ENCODE data around the gene SLC25A20.

DNA sequence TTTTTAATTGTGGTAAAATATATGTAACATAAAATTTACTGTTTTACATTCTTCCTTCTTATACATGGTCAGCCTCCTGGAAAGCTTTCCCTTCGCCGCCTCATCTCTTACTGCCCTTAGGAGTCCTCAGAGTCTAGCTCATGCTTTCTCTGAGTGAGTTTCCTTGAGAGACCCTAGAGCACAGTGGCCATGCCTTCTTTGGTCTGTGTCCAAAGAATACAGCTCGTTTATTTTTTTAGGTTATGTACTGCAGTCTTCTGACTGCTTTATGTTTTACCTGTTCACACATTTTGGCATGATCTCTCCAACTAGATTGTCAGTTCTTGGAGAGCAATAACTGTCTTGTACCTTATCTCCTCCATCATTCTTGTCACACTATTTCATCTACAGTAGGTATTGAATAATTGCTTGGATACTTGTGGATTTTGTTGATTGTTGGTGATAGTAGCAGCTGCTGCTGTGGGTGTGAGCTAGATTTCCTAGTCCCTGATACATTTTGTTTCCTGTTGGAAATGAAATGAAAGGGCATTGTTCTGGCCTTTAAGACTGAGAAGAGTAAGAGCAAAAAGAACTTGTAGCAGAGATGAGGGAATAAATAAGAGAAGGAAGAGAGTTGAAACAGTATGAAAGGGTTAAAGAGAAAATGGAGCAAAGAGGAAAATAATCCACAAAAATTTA lies 30.8 kb upstream of the SLC25A20 start:
- TF ChIP-seq POLR2A (IDR thresholded peaks at IDR 0.05) = no peak
- TF ChIP-seq, protein P1, sequence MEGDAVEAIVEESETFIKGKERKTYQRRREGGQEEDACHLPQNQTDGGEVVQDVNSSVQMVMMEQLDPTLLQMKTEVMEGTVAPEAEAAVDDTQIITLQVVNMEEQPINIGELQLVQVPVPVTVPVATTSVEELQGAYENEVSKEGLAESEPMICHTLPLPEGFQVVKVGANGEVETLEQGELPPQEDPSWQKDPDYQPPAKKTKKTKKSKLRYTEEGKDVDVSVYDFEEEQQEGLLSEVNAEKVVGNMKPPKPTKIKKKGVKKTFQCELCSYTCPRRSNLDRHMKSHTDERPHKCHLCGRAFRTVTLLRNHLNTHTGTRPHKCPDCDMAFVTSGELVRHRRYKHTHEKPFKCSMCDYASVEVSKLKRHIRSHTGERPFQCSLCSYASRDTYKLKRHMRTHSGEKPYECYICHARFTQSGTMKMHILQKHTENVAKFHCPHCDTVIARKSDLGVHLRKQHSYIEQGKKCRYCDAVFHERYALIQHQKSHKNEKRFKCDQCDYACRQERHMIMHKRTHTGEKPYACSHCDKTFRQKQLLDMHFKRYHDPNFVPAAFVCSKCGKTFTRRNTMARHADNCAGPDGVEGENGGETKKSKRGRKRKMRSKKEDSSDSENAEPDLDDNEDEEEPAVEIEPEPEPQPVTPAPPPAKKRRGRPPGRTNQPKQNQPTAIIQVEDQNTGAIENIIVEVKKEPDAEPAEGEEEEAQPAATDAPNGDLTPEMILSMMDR (IDR thresholded peaks at IDR 0.05 in 4 of 5, conservative IDR thresholded peaks at IDR 0.05 in 1 of 5) = no peak

Measured in gastrocnemius medialis (tissue), 4 donors.